HEK293 (cell line): ENCODE results near the gene TRABD.

ENCODE experiments used
- CTCF ChIA-PET: fragments of 350-600 bp; formaldehyde crosslinking; extraction: SDS; loops from one replicate; lab custom pipeline; 2021; ENCODE audit warnings: antibody characterized with exemption; lab: Yijun Ruan, JAX
- POLR2A ChIA-PET: fragments of 300-600 bp; formaldehyde crosslinking; extraction: SDS; loops from one replicate; lab custom pipeline; 2020; ENCODE audit warnings: antibody characterized with exemption, inconsistent platforms; lab: Yijun Ruan, JAX
- H3K27ac ChIP-seq: fragments of 200-500 bp; sonication (Bioruptor generic); 2 replicates; pipeline ENCODE4 v1.5.1; 2014; ENCODE audit warnings: low read depth, low read length, control low read depth, inconsistent platforms; ENCODE audit errors: extremely low read depth
- H3K36me3 ChIP-seq, 2 experiments: fragments of 200-500 bp in 1 of 2; sonication (Bioruptor generic) in 1 of 2; 1 replicate in 1 of 2; 2 replicates in 1 of 2; pipeline ENCODE4 v1.5.1; 2014 to 2017; ENCODE audit warnings: inconsistent platforms in 2 of 2, low read length in 2 of 2; ENCODE audit not compliant: control insufficient read depth in 2 of 2, insufficient read depth in 1 of 2
- H3K4me1 ChIP-seq: fragments of 200-500 bp; sonication (Bioruptor generic); 2 replicates; pipeline ENCODE4 v1.5.1; 2014; ENCODE audit warnings: mild to moderate bottlenecking, low read length, inconsistent platforms; ENCODE audit not compliant: control insufficient read depth, insufficient read depth
- H3K4me3 ChIP-seq: 2 replicates; pipeline ENCODE4 v1.5.1; 2011; ENCODE audit warnings: low read depth, mild to moderate bottlenecking, control low read depth, low read length, moderate library complexity
- H3K9me3 ChIP-seq: fragments of 200-500 bp; sonication (Bioruptor generic); 2 replicates; pipeline ENCODE4 v1.5.1; 2014; ENCODE audit warnings: low read depth, low read length, inconsistent platforms; ENCODE audit not compliant: control insufficient read depth, insufficient read depth
- HOXD13 ChIP-seq: sonication (generic); formaldehyde crosslinking; IDR thresholded peaks from 2 replicates; pipeline ENCODE4 v1.8.0; 2022; ENCODE audit warnings: missing genetic modification reagents, borderline replicate concordance
- MEIS1 ChIP-seq: sonication (generic); formaldehyde crosslinking; IDR thresholded peaks from 2 replicates; pipeline ENCODE4 v1.8.1; 2022; ENCODE audit warnings: missing genetic modification reagents, mild to moderate bottlenecking, borderline replicate concordance
- SETDB1 ChIP-seq: IDR thresholded peaks from one replicate; pipeline ENCODE4 v1.6.1; 2017; ENCODE audit warnings: mild to moderate bottlenecking, low read length, moderate library complexity, mixed read lengths; ENCODE audit not compliant: insufficient read length
- WT1 ChIP-seq: fragments of 450-650 bp; formaldehyde crosslinking; IDR thresholded peaks from 2 replicates; pipeline ENCODE4 v1.5.1; 2016; ENCODE audit warnings: missing biosample characterization, missing genetic modification characterization
- ZNF121 ChIP-seq: fragments of 450-650 bp; formaldehyde crosslinking; IDR thresholded peaks from 2 replicates; pipeline ENCODE4 v1.5.1; 2016; ENCODE audit warnings: missing biosample characterization, missing genetic modification characterization
- ZNF544 ChIP-seq: fragments of 450-650 bp; formaldehyde crosslinking; IDR thresholded peaks from 2 replicates; pipeline ENCODE4 v1.5.0; 2017; ENCODE audit warnings: missing biosample characterization, missing genetic modification characterization
- ZNF558 ChIP-seq: fragments of 450-650 bp; formaldehyde crosslinking; IDR thresholded peaks from 2 replicates; pipeline ENCODE4 v1.5.1; 2016; ENCODE audit warnings: missing biosample characterization, missing genetic modification characterization
- ZNF585B ChIP-seq: fragments of 450-650 bp; formaldehyde crosslinking; IDR thresholded peaks from 2 replicates; pipeline ENCODE4 v1.5.1; 2016; ENCODE audit warnings: missing biosample characterization, missing genetic modification characterization
- ZNF629 ChIP-seq: fragments of 450-650 bp; formaldehyde crosslinking; IDR thresholded peaks from 2 replicates; pipeline ENCODE4 v1.5.1; 2017; ENCODE audit warnings: missing biosample characterization, missing genetic modification characterization
- ZNF654 ChIP-seq: fragments of 450-650 bp; formaldehyde crosslinking; IDR thresholded peaks from 2 replicates; pipeline ENCODE4 v1.5.1; 2016; ENCODE audit warnings: low read depth, missing biosample characterization, missing genetic modification characterization
- ZNF791 ChIP-seq: fragments of 450-650 bp; formaldehyde crosslinking; IDR thresholded peaks from 2 replicates; pipeline ENCODE4 v1.5.1; 2016; ENCODE audit warnings: missing biosample characterization, missing genetic modification characterization
- TF ChIP-seq, protein P1 (sequence below): fragments of 450-650 bp; formaldehyde crosslinking; IDR thresholded peaks from 2 replicates; pipeline ENCODE4 v1.5.1; 2016; ENCODE audit warnings: missing biosample characterization, missing genetic modification characterization
- TF ChIP-seq, protein P2 (sequence below): fragments of 450-650 bp; formaldehyde crosslinking; IDR thresholded peaks from 2 replicates; pipeline ENCODE4 v1.5.0; 2017; ENCODE audit warnings: missing biosample characterization, missing genetic modification characterization, borderline replicate concordance
- TF ChIP-seq, protein P3 (sequence below): fragments of 450-650 bp; formaldehyde crosslinking; IDR thresholded peaks from 2 replicates; pipeline ENCODE4 v1.5.1; 2016; ENCODE audit warnings: missing biosample characterization, missing genetic modification characterization

Gene TRABD

DNA sequence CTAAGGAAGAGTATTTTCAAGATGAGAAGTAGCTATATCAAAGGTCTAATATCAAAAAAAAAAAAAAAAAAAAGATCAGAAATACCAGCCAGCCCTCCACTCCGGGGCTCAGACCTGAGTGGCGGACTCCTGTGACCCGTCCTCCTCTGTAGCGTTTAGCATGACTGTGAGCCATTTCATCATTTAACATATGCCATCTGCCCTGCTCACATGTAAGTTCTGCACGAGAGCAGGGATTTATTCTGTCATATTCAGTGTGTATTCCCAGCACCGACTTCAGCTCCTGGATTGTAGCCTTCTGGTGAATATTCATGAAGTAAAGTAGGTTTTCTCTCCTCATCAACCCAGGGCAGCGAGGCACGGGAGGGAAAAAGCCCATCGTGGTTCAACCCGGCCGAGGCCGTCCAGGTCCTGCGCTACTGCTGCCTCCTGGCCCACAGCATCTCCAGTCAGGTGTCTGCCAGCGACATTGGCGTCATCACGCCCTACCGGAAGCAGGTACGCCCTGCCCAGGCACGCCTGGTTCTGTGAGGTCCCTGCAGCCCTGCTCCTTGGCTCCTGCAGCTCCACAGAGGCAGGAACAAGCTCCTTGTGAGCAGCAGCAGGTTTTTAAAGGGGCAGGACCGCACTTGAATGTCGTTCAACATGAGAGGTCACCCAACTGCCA, 27.9 kb upstream of the TRABD start (continued):
- no peak for TF ChIP-seq ZNF791 (tag by site-specific recombination)
- TF ChIP-seq ZNF585B, result no peak
- no peak for TF ChIP-seq ZNF121 (tag by site-specific recombination)

DNA sequence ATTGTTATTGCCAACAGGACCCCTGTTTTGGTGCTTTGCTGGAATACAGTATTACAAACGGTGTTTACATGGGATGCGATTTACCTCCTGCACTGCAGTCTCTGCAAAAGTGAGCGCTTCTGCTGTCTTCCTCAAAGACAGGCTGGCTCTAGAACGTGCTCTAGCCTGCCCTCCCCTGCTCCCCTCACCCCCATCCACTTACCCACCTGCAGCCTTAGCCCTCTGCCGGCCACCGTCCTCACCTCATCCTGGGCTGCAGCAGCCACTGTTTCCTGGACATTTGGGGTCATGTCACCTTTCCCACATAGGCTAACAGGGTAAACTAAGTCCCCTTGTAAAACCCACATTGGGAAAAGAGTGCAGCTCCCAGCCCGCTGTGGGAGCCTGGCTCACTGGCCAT, 24.8 kb upstream of the TRABD start:
- TF ChIP-seq ZNF629 (no peak), ZNF544 (tag by site-specific recombination) (no peak), ZNF654 (tag by site-specific recombination) (no peak), SETDB1 (no peak), WT1 (tag by site-specific recombination) (no peak), HOXD13 (CRISPR knock-in tag) (no peak), MEIS1 (no peak)
- TF ChIP-seq, protein P1, sequence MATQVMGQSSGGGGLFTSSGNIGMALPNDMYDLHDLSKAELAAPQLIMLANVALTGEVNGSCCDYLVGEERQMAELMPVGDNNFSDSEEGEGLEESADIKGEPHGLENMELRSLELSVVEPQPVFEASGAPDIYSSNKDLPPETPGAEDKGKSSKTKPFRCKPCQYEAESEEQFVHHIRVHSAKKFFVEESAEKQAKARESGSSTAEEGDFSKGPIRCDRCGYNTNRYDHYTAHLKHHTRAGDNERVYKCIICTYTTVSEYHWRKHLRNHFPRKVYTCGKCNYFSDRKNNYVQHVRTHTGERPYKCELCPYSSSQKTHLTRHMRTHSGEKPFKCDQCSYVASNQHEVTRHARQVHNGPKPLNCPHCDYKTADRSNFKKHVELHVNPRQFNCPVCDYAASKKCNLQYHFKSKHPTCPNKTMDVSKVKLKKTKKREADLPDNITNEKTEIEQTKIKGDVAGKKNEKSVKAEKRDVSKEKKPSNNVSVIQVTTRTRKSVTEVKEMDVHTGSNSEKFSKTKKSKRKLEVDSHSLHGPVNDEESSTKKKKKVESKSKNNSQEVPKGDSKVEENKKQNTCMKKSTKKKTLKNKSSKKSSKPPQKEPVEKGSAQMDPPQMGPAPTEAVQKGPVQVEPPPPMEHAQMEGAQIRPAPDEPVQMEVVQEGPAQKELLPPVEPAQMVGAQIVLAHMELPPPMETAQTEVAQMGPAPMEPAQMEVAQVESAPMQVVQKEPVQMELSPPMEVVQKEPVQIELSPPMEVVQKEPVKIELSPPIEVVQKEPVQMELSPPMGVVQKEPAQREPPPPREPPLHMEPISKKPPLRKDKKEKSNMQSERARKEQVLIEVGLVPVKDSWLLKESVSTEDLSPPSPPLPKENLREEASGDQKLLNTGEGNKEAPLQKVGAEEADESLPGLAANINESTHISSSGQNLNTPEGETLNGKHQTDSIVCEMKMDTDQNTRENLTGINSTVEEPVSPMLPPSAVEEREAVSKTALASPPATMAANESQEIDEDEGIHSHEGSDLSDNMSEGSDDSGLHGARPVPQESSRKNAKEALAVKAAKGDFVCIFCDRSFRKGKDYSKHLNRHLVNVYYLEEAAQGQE, result no peak
- TF ChIP-seq, protein P2, sequence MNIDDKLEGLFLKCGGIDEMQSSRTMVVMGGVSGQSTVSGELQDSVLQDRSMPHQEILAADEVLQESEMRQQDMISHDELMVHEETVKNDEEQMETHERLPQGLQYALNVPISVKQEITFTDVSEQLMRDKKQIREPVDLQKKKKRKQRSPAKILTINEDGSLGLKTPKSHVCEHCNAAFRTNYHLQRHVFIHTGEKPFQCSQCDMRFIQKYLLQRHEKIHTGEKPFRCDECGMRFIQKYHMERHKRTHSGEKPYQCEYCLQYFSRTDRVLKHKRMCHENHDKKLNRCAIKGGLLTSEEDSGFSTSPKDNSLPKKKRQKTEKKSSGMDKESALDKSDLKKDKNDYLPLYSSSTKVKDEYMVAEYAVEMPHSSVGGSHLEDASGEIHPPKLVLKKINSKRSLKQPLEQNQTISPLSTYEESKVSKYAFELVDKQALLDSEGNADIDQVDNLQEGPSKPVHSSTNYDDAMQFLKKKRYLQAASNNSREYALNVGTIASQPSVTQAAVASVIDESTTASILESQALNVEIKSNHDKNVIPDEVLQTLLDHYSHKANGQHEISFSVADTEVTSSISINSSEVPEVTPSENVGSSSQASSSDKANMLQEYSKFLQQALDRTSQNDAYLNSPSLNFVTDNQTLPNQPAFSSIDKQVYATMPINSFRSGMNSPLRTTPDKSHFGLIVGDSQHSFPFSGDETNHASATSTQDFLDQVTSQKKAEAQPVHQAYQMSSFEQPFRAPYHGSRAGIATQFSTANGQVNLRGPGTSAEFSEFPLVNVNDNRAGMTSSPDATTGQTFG (tag by site-specific recombination), result no peak
- Histone ChIP-seq H3K36me3 (no peaks in the 10 kb centered on the region), H3K9me3 (no peaks in the 10 kb centered on the region), H3K4me3 (no peak overlapping the region), H3K4me1 (no peaks in the 10 kb centered on the region), H3K27ac (no peak overlapping the region)
- POLR2A ChIA-PET, result interaction anchor here (0.5 kb wide), 1 partner anchor 339 kb away, joined by 4 read pairs; no protein-coding TSS in a partner anchor
- CTCF ChIA-PET, result interaction anchor here (0.6 kb wide), 1 partner anchor 18 kb away, joined by 3 read pairs; no protein-coding TSS in a partner anchor

DNA sequence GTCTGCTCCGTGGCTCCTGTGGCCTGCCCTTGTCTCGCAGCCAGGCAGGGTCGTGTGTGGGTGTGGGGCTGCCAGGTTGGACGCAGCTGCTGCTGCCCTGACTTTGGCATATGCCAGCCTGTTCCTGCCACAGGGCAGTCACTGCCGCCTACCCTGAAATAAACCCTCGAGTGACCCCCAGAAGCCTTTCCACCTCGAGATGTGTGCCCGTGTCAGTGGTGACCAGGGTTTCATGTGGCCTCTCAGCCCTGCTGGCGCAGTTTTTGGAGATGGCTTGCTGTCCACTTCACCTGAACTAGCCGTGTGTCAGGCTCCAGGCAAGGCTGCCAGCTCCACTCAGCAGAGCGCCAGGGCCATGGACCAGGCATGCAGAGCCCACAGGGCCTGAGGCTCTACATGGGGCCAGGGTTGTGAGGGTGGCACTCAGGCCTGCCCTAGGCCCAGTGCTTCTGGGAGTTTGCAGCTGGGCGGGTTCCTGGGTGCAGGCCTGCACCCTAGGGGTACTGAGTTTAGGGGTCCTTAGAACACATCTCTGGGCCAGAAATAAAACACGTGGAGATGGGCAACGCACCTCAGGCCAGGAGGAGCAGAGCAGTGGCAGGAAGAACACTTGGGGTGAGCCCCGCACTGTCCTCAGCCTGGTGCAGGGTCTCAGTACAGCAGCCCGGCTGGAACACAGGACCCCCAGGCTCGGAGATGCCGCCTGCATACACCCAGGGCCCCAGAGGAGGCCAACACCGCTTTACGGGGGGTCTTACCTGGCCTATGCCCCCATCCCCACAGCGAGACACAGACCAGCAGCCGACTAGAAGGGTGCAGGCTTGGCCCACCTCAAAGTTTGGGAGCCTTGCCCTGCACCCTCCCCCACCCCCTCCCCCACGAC, 24.0 kb upstream of the TRABD start:
- no peak overlapping the region for H3K27ac ChIP-seq
- H3K4me1 ChIP-seq, result no peaks in the 10 kb centered on the region
- H3K36me3 ChIP-seq, result no peaks in the 10 kb centered on the region
- TF ChIP-seq SETDB1 (no peak), ZNF558 (tag by site-specific recombination) (no peak)
- TF ChIP-seq, protein P3, sequence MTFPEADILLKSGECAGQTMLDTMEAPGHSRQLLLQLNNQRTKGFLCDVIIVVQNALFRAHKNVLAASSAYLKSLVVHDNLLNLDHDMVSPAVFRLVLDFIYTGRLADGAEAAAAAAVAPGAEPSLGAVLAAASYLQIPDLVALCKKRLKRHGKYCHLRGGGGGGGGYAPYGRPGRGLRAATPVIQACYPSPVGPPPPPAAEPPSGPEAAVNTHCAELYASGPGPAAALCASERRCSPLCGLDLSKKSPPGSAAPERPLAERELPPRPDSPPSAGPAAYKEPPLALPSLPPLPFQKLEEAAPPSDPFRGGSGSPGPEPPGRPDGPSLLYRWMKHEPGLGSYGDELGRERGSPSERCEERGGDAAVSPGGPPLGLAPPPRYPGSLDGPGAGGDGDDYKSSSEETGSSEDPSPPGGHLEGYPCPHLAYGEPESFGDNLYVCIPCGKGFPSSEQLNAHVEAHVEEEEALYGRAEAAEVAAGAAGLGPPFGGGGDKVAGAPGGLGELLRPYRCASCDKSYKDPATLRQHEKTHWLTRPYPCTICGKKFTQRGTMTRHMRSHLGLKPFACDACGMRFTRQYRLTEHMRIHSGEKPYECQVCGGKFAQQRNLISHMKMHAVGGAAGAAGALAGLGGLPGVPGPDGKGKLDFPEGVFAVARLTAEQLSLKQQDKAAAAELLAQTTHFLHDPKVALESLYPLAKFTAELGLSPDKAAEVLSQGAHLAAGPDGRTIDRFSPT, result peak; percentile 21; the same call in 1 of the 2 replicates
- no peaks in the 10 kb centered on the region for H3K9me3 ChIP-seq
- POLR2A ChIA-PET, result no interaction called here
- CTCF ChIA-PET, result interaction anchor here (0.6 kb wide), 1 partner anchor 19 kb away, joined by 3 read pairs; no protein-coding TSS in a partner anchor
- no peak overlapping the region for H3K4me3 ChIP-seq
